GM18511 (cell line): ENCODE data around the gene CYP2E1.
A peak's percentile ranks its signal among the peaks of the same experiment; 100 is the strongest.
"Not testable (repeated sequence)": the region's sequence is repeated elsewhere in the genome, so short reads cannot be mapped to it uniquely, and the experiment has no call there.

Source experiments
- ATAC-seq: cut with Tn5 transposase; IDR thresholded peaks from one replicate; pipeline ENCODE4 v1.9.1; 2021; ENCODE audit warnings: mild to moderate bottlenecking, moderate library complexity; ENCODE audit not compliant: unreplicated experiment

CYP2E1 gene

DNA sequence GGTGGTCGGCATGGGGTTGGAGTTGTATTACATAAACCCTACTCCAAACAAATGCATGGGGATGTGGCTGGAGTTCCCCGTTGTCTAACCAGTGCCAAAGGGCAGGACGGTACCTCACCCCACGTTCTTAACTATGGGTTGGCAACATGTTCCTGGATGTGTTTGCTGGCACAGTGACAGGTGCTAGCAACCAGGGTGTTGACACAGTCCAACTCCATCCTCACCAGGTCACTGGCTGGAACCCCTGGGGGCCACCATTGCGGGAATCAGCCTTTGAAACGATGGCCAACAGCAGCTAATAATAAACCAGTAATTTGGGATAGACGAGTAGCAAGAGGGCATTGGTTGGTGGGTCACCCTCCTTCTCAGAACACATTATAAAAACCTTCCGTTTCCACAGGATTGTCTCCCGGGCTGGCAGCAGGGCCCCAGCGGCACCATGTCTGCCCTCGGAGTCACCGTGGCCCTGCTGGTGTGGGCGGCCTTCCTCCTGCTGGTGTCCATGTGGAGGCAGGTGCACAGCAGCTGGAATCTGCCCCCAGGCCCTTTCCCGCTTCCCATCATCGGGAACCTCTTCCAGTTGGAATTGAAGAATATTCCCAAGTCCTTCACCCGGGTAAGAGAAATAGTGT is at the start of gene CYP2E1:
Gene CYP2E1, plus strand, starts transcription at position 407 of the 632 bp plus-strand sequence. Its CDS starts 33 bp downstream, at position 440.
- ATAC-seq = no peak

DNA sequence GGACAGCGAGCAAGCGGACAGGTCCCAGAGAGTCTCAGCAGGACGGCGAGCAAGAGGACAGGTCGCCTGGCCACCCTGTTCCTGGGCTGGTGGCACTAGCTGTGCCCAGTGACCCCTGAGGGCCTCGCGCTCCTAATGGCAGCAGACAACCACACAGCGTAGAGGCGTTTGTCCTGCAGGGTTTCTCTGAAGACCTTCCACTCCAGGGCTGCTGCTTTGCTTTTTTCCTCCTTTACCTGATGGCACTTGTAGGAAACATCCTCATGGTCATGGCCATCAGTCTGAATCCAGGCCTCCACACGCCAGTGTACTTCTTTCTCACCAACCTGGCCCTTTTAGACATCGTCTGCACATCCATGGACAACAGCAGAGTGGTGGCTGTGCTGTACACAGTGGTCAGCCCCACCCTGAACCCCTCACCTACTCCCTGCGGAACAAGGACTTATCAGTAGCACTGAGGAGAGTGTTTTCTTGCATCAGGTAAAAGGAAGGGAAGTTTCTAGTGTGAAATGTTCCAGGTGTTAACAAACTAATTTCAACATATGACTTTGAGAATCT is 46.0 kb upstream of the CYP2E1 start:
- no peak for ATAC-seq

DNA sequence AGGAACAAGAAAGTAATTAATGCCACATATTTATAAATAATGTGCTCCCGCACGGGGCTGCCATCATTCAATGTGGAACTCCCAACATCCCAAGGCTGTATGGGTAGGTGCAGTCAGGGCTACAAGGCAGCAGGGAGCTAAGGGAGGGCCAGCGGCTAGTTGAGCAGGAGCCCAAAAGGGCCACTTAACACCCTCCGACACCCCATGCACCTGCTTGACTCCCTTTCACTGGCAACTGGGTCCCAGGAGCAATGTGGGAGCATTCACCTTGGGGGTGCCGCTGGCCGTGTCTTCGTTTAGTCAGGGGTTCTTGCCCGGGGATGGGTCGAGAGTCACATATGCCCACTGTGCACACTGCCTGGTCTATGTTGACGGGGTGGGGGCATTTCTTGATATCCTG is 45.5 kb upstream of the CYP2E1 start:
- ATAC-seq = no peak

DNA sequence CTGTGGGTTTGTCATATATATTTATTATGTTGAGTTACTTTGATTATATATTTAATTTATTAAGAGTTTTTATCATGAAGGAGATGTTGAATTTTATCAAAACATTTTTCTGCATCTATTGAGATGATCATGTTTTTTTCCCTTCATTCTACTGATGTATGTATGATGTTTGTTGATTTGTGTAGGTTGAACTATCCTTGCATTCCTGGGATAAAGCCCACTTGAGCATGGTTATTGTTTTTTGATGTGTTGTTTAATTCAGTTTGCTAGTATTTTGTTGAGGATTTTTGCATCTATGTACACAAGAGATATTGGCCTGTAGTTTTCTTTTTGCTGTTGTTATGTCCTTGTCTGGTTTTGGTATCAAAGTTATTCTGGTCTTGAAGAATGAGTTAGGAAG is 42.3 kb upstream of the CYP2E1 start:
- no peak for ATAC-seq

DNA sequence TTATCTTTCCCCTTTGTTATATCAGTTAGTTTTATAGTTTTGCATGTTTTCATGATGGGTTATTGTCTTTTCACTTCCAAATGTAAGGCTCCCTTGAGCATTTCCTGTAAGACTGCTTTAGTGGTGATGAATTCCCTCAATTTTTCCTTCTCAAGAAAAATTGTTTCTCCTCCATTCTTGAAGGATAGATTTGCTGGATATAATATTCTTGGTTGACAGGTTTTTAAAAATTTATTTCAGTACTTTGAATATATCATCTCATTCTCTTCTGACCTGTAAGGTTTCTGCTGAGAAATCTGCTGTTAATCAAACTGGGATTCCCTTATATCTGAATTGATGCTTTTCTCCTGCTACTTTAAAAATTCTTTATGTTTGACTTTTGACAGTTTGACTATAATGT is 40.1 kb upstream of the CYP2E1 start:
- no peak for ATAC-seq

DNA sequence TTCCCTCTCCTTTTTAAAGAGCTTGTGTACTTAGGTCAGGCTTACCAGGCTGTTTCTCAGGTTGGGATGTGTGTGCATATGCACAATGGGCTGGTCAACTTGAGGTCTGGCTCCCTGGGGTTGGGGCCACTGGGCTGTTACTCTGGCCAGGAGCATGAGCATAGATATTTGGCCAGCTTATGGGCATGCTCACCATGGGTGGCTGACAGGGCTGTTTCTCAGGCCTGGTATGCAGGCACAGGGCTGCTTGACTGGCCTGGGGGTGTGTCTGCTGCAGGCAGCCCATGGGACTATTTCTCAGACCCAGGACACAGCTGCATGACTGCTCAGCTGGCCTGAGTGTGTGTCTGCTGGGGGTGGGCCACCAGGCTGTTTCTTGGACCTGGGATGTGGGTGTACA is 38.8 kb upstream of the CYP2E1 start:
- ATAC-seq = no peak

DNA sequence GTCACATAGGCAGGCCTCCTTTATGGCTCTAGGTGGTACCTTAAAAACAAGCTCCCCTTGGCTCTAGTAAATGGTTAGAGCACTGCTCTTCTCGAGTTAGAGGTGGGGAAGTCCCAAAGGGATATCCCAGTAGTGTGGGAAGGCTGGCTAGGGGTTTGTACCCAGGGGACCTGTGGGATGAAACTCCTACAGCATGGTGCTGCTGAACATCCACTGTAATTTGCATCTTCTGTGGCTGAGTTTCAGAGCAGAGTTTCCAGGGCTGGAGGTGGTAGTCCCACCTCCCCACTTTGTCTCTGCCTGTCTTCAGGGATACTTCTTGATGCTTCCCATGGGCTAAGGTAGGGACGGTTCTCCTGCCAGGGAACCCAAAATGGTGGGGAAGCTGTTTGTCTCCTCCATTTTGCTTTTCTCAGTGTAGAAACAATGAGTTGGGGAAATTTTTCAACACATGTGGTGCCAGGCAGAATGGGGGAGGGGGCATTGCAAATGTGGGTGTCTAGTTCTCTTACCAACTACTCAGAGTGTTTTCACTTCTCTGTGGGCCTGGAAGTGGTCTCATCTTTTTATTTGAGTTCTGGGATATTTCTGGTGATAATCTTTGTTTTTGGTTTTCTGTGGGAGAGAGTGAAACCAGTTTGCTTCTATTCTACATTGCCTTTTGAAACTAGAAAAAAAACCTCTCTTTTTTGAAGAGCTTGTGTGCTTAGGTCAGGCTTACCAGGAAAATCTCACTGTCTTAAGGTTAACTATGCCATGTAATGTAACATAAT is 37.2 kb upstream of the CYP2E1 start:
- peak; percentile 91 for ATAC-seq

DNA sequence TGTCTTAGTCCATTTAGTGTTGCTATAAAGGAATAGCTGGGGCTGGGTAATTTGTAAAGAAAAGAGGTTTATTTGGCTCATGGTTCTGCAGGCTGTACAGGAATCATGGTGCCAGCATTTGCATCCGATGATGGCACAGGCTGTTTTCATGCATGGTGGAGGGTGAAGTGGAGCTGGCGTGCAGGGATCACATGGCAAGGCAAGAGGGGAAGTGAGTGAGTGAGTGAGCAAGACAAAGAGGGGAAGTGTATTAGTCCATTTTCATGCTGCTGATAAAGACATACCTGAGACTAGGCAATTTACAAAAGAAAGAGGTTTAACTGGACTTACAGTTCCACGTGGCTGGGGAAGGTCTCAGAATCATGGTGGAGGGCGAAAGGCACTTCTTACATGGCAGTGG is 33.6 kb upstream of the CYP2E1 start:
- ATAC-seq = not testable (repeated sequence)

DNA sequence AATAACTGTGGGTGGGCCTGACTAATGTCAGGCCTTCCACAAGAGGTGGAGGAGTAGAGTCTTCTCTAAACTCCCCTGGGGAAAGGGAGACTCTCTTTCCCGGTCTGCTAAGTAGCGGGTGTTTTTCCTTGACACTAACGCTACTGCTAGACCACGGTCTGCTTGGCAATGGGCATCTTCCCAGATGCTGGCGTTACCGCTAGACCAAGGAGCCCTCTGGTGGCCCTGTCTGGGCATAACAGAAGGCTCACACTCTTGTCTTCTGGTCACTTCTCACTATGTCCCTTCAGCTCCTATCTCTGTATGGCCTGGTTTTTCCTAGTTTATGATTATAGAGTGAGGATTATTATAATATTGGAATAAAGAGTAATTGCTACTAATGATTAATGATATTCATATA is 29.8 kb upstream of the CYP2E1 start:
- ATAC-seq = not testable (repeated sequence)

DNA sequence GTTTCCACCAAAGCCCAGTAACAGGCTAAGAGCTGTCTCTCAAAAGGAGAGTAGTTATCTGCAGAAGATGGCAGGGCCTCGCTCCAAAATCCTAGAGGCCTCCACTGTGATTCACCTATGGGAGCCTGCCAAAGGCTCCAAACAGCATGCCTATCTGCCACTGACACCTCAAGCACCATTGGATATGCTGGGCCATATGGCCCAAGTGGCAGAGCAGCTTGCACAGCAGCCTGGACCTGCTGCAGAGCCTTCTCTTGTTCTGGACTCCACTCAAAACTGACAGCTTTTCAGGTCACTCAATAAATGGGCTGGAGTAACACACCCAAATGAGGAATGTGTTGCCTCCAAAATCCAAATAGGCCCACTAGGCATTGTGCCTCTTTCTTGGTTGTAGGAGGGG is 28.0 kb upstream of the CYP2E1 start:
- ATAC-seq = not testable (repeated sequence)

DNA sequence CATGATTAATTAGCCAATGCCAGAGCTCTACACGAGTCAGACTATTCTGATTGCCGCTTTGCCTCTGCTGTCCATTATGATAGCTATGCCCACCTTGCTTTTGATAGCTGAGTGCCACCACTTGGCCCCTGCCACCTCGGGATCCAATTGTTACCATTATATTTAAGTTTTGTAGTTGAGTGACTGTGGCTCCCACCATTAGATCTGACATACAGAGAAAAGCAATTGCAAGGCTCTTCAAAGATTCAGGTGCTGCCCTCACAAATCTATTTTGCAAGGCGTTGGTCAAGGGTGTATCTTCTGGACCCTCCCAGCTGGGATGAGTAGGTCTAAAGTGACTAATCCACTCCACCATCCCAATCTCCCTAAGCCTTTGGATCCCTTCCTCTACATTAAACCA is 26.3 kb upstream of the CYP2E1 start:
- not testable (repeated sequence) for ATAC-seq

DNA sequence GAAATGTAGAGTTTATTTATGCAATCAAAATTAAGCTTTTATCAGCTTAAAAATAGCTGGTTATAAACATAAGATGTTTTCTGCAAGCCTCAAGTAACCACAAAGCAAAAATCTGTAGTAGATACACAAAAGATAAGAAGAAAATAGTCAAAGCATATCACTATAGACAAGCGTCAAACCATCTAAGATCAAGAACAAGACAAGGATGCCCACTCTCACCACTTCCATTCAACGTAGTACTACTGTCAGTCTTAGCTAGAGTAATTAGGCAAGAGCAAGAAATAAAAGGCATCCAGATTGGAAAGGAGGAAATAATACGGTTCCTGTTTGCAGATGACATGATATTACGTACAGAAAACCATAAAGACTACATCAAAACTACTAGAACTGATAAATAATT is 17.5 kb upstream of the CYP2E1 start:
- ATAC-seq = no peak

DNA sequence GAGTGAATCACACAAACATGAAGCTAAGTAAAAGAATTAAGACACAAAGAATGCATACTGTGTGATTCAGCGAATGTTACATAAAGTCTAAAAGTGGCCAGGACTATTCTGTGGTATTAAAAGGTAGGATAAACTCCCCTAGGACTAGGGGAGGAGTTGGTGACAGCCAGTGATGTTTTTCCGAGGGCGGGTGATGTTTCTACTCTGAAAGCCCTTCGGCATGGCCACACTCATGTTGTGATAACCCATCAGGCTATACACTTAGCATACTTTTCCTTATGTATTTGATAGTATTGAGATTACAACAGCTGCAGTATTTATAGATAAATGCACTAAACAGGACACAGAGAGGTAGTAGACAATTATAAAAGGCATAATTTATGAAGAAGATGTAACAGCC is 15.8 kb upstream of the CYP2E1 start:
- ATAC-seq = no peak

DNA sequence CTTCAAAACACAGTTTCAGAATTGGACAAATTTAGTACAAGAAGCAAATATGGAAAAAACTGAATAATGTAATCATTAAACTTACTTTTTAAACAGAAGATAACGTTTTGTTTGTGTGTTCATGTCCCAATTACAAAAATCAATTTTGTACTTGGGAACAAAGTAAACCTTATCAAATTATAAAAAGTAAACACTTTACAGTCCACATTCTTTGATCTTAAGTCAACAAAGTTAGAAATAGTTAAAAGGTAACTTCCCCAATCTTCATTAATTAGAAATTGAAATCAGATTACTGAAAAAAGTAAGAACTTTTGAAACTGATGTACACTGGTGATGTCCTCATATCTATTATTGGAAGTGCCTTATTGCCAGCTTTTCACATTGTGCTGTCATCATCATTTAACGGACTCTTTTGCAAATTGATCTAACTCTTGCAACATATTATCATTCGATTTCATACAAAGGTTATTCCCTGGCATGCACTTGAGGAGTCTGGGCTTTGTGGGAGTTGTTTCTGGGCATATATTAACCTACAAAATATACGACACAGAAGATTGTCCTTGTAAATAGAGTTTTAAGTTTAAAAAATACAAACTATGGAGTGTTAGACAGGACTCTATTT is 15.1 kb upstream of the CYP2E1 start:
- ATAC-seq = no peak

DNA sequence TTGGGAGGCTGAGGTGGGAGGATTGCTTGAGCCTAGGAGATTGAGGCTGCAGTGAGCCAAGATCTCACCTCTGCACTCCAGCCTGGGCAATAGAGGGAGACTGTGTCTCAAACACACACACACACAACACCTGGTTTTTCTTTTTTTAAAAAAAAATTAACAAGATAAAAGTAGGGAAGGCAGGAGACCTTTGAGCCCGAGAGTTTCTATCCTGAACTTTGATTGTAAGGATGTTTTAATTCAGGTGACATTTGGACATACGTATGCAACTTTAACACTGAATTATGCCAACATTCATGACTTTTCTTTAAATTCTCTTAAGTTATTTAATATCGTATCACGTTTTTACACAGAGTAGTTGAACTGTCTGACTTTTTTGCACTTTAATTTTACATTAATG is 11.7 kb upstream of the CYP2E1 start:
- ATAC-seq = no peak

DNA sequence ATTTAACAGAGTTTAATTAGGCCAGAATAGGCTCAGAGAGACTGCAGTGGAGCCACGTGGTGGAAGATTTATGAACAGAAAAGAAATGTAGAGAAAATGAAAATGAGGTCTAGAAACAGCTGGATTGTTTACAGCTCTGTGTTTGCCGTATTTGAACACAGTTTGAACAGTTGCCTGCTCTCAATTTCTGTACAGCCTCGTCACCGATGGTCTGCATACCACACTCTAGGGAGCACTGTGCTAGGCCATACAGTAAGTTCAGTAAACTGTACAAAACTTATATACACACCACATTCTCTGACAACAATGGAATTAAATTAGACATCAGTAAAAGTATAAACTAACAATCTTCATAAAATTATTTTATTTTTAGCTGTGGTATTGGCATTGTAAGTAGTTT is 11.1 kb upstream of the CYP2E1 start:
- no peak for ATAC-seq

DNA sequence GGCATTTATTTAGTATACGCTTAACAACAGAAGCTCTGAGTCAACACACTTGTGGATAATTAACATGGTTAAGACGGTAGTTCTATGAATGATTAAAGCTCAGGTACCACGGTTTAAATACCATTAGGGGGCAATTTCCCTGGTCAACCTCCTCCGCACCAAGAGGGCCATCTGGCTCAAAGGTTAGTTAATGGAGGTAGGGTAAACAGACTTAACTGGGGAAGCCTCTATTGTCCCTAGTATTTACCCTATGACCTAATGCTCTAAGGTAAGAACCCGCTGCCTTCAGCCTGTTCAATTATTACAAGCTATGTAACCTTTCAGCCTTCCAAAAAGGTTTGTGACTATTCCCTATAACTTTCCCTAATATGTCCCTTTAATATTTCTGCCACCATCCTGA is 8.6 kb upstream of the CYP2E1 start:
- not testable (repeated sequence) for ATAC-seq

DNA sequence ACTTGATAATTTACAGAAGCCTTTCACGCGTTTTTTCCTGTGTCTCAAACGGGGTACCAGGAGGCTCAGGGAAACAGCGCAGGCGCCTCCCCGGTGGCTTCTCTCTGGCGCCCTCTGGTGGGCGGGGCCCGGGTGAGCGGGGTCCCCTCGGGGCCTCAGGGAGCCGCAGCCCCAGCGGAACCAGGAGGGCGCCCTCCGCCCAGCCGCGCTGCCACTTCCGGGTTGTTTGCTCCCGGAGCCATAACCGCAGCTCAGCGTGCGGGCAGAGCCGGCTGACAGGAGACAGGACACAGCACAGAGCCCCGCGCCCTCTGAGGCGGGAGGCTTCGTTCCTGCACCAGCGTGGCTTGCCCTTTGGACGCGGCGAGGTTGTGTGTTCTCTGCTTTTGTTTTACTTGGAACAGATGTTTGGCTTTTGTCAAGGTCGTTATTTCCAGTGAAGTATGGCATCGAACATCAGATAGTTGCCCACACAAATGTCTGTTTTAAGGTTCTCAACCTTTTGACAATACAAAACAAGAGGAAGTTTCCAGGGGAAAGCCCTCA is 6.9 kb upstream of the CYP2E1 start:
- peak; percentile 95 for ATAC-seq

DNA sequence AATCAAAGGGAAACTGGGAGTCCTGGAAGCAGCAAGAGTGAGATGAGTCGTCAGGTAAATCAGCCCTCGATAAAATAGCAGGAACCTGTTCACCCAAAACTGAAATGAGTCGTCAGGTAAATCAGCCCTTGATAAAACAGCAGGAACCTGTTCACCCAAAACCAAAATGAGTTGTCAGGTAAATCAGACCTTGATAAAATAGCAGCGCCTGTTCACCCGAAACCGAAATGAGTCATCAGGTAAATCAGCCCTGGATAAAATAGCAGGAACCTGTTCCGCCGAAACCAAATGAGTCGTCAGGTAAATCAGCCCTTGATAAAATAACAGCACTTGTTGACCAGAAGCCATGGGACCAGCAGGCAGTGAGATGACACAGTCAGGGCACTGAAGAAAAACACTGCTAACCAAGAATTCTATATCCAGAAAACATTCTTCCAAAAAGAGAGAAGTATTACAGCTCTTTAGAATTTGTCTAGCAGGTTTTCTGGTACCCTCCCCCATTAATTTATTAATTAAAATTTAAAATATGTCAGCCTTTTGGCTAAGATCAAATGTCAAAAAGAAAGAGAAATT is 3.4 kb upstream of the CYP2E1 start:
- no peak for ATAC-seq

DNA sequence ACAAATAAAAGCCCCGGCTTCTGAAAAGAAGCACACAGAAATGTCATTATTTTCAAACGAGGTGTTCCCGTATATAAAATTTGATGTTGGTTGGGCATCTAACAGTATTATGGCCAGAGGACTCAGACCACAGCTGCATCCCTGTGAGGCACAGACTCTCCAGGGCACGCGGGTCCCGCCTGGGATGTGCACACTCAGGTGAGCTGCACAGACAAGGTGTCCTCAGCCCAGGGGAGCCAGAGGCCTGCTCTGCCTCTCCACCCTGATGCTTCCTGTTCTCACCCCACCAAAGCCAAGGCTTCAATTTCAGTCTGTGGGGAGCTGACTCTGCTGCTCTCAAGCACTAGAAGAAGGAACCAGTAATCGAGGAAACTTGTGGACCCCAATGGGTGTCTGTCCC is 1.7 kb upstream of the CYP2E1 start:
- no peak for ATAC-seq

DNA sequence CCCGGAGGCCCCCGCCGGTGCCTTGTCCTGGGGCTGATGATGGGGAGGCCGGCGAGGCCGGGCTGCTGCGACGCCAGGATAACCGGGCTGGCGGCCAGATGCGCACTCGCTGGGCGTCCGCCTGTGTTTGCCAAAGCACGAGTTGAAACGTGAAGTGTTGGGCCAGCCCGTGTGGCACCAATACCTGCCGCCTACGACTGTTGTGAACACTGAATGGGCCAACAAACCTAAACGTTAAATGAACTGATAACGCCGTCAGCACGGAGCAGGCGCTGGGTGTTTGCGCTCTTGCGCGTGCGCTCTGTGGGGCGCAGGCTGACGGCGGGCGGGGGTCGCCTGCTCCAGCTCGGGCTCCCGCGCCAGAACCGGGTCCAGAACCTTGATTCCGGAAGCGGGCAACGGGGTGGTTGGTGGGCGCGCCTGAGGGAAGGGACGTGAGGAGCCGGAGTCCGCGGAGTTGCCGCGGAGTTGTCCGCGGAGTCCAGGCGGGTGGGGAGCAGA is 658 bp downstream of the CYP2E1 start:
- ATAC-seq = no peak
